Prostate gland (tissue), 2 donors: ENCODE measurements around the gene PEF1.

Experiments
- POLR2A ChIP-seq: fragments of 450-650 bp; IDR thresholded peaks from one replicate; pipeline ENCODE4 v1.6.1; 2016; ENCODE audit warnings: antibody characterized with exemption, mild to moderate bottlenecking
- POLR2AphosphoS5 ChIP-seq: sonication (generic); formaldehyde crosslinking; IDR thresholded peaks from one replicate; pipeline ENCODE4 v1.6.1; 2017; ENCODE audit warnings: antibody characterized with exemption
- TF ChIP-seq, protein P1 (sequence below), 4 experiments: fragments of 200-600 bp in 2 of 4; fragments of 450-650 bp in 2 of 4; sonication (generic) in 2 of 4; IDR thresholded peaks; 1 replicate in 3 of 4; 2 replicates in 1 of 4; pipeline ENCODE4 v1.5.1; 2016 to 2019; ENCODE audit warnings: antibody characterized with exemption in 4 of 4, mild to moderate bottlenecking in 2 of 4, moderate library complexity in 2 of 4

DNA sequence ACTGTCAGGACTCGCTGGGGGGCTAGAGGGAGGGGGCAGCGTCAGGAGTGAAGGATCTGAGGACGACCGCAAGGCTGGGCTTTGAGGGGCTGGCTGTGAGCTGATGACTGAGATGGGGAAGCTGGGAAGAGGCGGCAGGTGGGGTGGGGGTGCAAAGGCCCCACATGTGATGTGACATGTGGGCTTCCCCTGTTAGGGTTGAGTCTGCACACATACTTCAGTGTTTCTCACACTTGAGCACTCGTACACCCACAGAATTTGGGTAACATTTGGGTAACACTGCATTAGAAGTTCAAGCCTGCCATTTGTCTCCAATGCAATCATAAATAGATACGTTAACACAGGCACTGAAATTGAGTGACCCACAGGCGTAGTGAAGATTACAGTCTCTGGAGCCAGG, 42.9 kb upstream of the PEF1 start:
- TF ChIP-seq POLR2A (no peak), POLR2AphosphoS5 (no peak)
- TF ChIP-seq, protein P1, sequence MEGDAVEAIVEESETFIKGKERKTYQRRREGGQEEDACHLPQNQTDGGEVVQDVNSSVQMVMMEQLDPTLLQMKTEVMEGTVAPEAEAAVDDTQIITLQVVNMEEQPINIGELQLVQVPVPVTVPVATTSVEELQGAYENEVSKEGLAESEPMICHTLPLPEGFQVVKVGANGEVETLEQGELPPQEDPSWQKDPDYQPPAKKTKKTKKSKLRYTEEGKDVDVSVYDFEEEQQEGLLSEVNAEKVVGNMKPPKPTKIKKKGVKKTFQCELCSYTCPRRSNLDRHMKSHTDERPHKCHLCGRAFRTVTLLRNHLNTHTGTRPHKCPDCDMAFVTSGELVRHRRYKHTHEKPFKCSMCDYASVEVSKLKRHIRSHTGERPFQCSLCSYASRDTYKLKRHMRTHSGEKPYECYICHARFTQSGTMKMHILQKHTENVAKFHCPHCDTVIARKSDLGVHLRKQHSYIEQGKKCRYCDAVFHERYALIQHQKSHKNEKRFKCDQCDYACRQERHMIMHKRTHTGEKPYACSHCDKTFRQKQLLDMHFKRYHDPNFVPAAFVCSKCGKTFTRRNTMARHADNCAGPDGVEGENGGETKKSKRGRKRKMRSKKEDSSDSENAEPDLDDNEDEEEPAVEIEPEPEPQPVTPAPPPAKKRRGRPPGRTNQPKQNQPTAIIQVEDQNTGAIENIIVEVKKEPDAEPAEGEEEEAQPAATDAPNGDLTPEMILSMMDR (IDR thresholded peaks at IDR 0.05), result no peak
